A673 (cell line): ENCODE measurements around the gene TMEM14A.

ENCODE experiments used
- EZH2 ChIP-seq: fragments of 200-600 bp; sonication (generic); IDR thresholded peaks from 2 replicates; pipeline ENCODE4 v1.6.1; 2017; ENCODE audit warnings: borderline replicate concordance, low read depth, mild to moderate bottlenecking, mixed read lengths, antibody characterized with exemption, low read length; ENCODE audit not compliant: poor library complexity, severe bottlenecking
- TF ChIP-seq, protein P1 (sequence below): fragments of 300-800, 200-600 bp; sonication (generic); conservative IDR thresholded peaks from 2 replicates; pipeline ENCODE4 v1.5.1; 2017; ENCODE audit warnings: low read depth, mild to moderate bottlenecking, antibody characterized with exemption, low read length, moderate library complexity, mixed read lengths

DNA sequence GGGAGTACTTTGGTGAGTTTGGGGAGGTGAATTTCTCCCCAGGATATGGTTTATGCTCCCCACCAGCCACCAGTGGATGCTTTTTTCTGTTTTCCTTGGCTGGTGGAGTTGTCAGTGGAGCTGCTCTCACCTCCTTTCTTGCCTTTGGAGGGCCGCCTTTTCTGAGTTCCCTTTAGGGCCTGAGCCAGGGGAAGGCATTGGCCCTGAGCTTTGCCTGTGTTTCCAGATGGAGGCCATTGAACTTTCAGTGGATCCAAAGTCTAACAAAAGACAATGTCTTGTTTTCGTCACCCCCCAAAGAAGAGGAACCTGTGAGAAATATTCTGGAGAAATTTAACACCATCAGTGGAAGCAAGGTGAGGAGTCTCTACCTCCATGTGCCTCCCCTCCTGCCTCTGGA lies 4.4 kb upstream of the TMEM14A start:
- TF ChIP-seq, protein P1, sequence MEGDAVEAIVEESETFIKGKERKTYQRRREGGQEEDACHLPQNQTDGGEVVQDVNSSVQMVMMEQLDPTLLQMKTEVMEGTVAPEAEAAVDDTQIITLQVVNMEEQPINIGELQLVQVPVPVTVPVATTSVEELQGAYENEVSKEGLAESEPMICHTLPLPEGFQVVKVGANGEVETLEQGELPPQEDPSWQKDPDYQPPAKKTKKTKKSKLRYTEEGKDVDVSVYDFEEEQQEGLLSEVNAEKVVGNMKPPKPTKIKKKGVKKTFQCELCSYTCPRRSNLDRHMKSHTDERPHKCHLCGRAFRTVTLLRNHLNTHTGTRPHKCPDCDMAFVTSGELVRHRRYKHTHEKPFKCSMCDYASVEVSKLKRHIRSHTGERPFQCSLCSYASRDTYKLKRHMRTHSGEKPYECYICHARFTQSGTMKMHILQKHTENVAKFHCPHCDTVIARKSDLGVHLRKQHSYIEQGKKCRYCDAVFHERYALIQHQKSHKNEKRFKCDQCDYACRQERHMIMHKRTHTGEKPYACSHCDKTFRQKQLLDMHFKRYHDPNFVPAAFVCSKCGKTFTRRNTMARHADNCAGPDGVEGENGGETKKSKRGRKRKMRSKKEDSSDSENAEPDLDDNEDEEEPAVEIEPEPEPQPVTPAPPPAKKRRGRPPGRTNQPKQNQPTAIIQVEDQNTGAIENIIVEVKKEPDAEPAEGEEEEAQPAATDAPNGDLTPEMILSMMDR = no peak
- TF ChIP-seq EZH2 = no peak
